Epithelial cell of esophagus (primary cell): ENCODE measurements around the gene WBP4.
A peak's percentile ranks its signal among the peaks of the same experiment; 100 is the strongest.

ENCODE experiments used
- DNase-seq: peaks from one replicate; pipeline ENCODE4 v3.0.0; 2010; ENCODE audit warnings: low read depth
- H3K4me3 ChIP-seq: 2 replicates; pipeline ENCODE4 v1.5.1; 2011; ENCODE audit warnings: mild to moderate bottlenecking, low read length, control low read depth
- TF ChIP-seq, protein P1 (sequence below): IDR thresholded peaks from 2 replicates; pipeline ENCODE4 v1.5.1; 2011; ENCODE audit warnings: low read depth, mild to moderate bottlenecking, low read length, control low read depth, inconsistent platforms; ENCODE audit not compliant: insufficient read depth; ENCODE audit errors: missing control alignments

The WBP4 gene

DNA sequence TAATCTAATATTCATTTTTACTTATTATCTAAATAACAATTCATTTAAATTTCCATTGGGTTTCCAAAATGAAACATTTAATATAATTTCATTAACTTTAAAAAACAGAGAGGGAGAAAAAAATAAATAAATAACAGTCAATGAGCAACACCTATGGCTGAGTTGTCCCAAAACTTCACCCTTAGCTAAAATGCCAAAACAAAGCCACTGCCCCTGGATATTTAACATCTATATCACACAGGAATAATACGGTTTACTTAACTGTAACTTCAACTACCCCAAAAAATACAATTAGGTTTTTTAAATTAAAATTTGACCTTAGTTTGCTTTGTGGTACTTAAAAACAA is 42.7 kb upstream of the WBP4 start:
- TF ChIP-seq, protein P1, sequence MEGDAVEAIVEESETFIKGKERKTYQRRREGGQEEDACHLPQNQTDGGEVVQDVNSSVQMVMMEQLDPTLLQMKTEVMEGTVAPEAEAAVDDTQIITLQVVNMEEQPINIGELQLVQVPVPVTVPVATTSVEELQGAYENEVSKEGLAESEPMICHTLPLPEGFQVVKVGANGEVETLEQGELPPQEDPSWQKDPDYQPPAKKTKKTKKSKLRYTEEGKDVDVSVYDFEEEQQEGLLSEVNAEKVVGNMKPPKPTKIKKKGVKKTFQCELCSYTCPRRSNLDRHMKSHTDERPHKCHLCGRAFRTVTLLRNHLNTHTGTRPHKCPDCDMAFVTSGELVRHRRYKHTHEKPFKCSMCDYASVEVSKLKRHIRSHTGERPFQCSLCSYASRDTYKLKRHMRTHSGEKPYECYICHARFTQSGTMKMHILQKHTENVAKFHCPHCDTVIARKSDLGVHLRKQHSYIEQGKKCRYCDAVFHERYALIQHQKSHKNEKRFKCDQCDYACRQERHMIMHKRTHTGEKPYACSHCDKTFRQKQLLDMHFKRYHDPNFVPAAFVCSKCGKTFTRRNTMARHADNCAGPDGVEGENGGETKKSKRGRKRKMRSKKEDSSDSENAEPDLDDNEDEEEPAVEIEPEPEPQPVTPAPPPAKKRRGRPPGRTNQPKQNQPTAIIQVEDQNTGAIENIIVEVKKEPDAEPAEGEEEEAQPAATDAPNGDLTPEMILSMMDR = no peak
- peak overlapping the region; percentile 61 for H3K4me3 ChIP-seq
- DNase-seq = no peak

DNA sequence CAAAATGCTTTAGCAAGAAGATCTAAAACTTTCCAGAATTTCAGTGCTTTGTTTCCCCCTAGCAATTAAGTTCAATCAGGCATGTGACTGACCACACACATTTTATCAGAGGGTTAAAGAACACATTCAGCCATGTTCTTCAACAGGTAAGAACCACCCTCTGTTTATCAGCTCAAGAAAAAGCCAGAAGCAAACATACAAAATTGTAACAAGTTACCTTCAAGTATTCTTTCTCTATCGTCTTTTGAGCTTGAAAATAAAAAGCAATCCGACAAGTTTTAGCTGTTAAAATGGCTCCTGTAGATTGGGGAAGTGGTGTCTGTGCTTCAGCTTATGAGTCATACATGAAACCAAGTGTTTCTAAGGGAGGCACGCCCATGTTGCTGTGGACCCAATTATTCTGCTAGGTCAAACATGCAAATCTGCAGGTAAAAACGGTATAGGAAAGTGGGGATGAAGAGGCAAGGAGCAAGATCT is 42.3 kb upstream of the WBP4 start, which contains the start of gene ELF1:
Gene ELF1 (minus strand): TSS at position 306 of the 477 bp plus-strand sequence. CDS start 37,262 bp downstream, outside the sequence.
- TF ChIP-seq, protein P1 = no peak
- peak within 1 kb of the TSS; percentile 61 for H3K4me3 ChIP-seq
- DNase-seq = peak; percentile 94

DNA sequence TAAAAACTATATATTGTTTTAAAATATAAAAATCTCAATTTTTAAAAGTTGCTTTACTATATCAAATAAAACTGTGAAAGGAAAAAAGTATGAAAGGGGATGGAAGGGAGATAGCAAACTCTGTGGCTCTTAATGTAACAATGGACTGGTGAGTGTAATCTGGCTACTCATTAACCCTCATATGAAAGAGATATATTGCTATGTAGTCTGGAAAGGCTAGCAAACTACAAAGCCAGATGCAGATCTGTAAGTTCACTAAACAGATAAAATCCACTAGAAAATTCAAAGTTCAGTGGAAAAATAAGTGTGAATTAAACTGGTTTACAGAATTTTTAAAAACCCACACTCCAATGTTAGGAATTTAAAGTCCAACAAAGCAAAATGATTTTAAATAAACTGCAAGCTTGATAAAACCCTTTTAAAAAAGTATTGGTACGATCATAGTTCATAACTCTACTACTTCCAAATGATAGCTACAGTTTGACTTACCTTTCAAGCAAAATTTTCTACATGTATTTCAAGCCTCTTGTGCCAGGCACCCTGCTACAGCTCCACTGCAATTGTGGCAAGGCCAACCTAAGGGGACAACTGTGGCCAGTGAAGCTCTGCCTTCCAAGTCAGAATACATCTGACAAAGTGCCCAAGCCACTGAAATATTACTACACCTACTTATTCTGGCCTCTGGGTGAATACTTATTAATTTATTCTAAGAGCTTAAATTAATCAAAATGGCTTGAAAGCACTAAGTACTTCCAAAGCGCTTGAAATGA is 41.5 kb upstream of the WBP4 start:
- H3K4me3 ChIP-seq = no peak overlapping the region

DNA sequence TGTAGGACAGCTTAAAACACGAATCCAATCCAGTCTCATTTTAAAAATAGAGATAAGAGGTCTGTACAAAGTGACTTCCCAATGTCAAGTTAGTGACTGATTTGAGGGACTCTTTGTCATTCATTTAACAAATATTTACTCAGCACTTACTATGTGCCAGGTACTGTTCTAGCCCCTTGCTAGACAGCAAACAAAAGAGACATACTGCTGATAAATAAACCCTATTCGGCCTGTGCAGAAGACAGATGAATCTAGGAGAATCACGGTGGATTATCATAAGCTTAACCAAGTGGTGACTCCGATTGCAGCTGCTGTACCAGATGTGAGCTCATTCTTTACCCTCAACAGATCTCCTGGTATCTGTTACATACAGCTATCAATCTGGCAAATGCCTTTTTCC is 35.8 kb upstream of the WBP4 start:
- no peak overlapping the region for H3K4me3 ChIP-seq
- TF ChIP-seq, protein P1 = no peak
- no peak for DNase-seq

More for the DNA sequence above, 41.5 kb upstream of the WBP4 start:
- TF ChIP-seq, protein P1 = no peak
- no peak for DNase-seq

DNA sequence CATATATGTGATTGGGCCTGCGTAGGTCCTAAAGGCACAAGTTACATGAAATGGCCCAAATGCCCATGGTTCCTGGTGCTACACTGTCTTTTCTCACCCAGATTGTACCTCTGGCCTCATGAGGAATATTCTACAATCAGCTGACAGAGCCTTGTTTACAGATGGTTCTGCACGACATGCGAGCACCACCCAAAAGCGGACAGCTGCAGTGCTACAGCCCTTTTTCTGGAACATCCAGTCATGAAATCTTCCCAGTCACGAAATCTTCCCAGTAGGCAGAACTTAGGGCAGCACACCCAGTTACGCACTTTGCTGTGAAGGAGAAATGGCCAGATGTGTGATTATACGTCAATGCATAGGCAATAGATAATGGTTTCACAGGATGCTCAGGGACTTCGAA is 34.5 kb upstream of the WBP4 start:
- no peak for DNase-seq
- no peak overlapping the region for H3K4me3 ChIP-seq
- TF ChIP-seq, protein P1 = no peak

DNA sequence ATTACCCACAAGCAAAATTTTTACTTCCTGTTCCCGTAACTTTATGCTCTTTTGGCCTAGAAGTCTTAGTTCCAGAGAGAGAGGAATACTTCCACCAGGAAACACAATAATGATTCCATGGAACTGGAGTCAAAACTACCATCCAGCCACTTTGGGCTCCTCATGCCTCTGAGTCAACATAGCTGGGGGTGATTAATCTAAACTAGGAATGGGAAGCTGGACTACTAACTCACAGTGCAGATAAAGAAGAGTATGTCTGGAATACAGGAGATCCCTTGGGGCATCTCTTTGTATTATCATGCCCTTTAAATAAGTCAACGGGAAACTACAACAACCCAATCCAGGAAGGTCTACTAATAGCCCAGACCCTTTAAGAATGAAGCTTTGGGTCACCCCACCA is 33.3 kb upstream of the WBP4 start:
- peak; percentile 43 for DNase-seq
- H3K4me3 ChIP-seq = no peak overlapping the region
- TF ChIP-seq, protein P1 = no peak

DNA sequence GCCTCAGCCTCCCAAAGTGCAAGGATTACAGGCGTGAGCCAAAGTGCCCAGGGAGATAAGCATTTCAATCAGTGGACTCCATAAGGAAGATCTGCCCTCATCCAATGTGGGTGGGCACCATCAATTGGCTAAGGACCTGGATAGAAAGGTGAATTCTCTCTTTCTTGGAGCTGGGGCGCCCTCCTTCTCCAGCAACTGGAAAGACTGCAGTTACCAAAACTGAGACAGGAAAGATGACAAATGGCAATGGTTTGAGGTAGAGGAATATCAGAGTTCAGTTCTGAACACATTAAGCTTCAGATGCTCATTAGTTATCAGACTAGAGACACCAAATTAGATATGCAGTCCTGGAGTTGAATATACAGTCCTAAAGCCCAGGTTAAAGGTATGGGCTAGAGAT is 31.7 kb upstream of the WBP4 start:
- TF ChIP-seq, protein P1 = no peak
- no peak overlapping the region for H3K4me3 ChIP-seq
- no peak for DNase-seq
